Fibroblast of skin of back (primary cell): ENCODE data around the gene STAG2.
"Not testable (repeated sequence)": the region's sequence is repeated elsewhere in the genome, so short reads cannot be mapped to it uniquely, and the experiment has no call there.

ENCODE experiments used
- DNase-seq: peaks from one replicate; pipeline ENCODE4 v3.0.0-alpha.2; 2013

STAG2 gene

DNA sequence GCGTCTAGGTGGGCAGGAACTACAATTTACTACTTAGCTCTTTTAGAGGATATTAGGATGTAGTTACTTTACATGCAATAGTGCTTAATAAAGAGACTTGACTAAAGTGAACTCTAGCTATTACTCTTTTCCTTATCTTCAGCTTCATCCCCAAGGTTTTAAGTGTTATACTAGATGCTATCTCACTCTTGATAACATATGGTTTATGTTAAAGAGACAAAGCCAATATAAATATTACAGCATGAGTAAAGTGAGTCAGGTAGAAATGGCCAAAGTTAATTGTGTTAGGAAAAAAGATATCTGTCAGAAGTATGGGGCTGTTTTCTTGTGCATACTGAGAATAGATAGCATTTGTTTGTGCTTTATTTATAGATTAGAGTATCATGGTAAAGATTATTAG is 80.5 kb downstream of the STAG2 start:
- no peak for DNase-seq

- no peak for DNase-seq
These were observed 83.6 kb downstream of the STAG2 start for GRCh38 chrX:124045109-124045508.

GRCh38 chrX:124084417-124084816 is 122.9 kb downstream of the STAG2 start:
- DNase-seq, result not testable (repeated sequence)

DNA sequence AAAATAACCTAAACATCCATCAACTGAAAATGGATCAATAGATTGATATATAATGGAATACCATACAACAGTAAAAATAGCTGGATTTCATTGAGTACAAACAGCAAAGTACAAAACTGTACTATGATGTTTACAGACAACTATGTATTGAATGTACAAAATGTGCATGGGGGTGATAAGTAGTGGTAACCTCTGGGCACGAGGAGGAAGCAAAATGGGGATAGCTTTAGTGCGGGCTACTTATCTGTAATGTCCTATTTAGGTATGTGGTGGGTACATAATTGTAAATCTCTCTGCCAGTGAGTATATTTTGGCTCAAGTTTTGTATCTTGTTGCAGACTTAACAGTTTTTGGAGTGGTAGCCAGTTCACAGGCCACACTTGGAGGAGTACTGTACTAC is 123.6 kb downstream of the STAG2 start:
- no peak for DNase-seq

- DNase-seq, result no peak
These were observed 124.9 kb downstream of the STAG2 start for GRCh38 chrX:124086411-124086810.

DNA sequence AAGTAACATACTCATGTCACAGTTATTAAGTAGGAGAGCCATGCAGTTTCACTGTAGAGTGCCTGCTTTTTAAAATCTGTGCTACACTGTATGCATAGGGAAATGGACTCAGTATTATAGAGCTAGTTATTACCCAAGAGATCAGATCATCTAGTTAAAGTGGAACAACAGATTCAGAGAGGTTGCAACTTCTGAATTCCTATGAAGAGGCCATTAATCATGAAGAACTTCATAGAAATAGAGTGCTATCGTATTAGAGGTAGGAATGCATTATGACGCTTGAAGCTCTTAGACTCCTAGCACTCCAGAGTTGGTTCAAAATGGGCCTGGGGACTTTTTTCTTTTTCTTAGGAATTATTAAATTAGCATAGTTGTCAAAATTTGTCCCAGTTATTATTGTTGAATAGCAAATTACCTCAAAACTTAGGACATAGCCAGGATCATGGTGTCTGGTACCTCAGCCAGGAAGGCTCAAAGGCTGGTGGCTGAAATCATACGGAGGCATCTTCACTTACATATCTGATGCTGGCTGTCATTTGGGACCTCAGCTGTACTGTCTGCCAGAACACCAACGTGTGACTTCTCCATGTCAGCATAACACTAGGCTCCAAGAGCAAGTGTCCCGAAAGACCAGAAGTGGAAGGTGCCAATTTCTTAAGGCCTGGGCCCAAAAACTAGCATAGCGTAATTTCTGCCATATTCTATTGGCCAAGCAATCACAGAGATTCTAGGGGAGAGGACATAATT is 125.7 kb downstream of the STAG2 start:
- DNase-seq, result no peak

DNA sequence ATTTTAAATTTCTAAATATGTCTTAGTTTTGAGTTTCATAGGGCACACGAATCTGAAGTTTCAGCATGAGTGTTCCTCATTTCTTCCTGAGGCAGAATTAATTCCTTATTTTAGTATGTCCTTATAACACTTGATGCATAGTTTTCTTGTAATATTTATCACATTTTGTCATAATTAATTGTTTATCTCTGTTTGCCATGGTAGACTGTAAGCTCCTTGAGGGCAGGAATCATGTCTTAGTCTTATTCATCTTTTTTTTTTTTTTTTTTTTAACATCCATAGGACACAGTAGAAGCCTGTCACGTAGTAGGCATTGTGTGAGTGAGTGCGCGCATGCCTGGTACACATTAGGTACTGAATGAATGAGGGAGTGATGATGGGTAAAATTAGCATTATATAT is 131.7 kb downstream of the STAG2 start:
- no peak for DNase-seq

DNA sequence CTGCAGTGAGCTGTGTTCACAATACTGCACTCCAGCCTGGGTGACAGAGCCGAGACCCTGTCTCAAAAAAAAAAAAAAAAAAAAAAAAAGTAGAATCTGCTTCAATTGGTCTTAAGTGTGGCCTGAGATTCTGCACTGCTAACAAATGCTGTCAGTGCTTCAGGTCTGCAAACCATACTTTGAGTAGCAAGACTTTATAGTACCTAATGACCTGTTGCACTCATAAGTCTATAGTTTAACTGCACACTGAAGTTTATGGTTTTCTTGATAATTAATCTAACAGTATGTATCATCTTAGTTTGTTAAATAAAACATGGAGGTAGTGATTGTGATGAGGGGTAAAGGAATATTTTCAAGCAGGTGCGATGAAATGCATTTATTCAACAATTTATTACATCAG is 135.6 kb downstream of the STAG2 start:
- no peak for DNase-seq

DNA sequence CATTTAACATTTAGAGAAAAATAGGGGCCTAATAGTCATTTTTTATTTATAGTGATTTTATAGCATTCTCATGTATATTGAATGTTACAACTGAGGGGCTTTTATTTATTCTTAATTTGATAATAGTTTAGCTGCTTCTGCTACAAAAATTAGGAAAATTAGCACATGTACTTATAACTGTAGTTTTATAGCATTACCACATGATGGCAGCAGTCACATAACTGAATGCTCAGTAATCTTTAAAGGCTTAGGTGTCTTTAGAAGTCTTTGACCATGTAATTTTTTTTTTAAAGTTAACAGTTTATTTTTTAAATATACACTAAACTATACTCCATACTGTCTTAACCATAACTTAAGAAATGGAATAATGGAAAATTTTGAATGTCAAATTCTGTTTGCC is 136.6 kb downstream of the STAG2 start:
- DNase-seq, result peak; percentile 16

DNA sequence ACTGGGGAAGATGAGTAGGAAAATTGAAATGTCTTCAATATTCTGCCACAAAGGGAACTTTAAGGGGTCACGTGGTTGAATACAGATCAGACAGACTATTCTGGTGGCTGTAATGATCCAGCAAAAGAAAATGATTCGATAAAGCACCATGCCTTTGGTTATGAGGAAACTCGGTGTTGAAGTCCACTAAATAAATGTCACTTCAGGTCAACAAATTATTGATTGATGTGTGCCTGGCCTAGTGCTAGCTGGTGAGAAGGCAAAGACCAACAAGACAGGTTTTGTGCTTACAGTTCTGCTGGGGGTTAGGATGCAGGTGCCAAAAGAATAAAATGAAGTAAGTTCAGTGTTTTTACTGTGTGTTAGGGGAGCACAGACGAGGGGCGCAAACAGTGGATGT is 142.5 kb downstream of the STAG2 start:
- DNase-seq, result no peak

GRCh38 chrX:124104512-124104911 is 143.0 kb downstream of the STAG2 start:
- DNase-seq, result not testable (repeated sequence)

- DNase-seq, result no peak
These were observed 152.4 kb downstream of the STAG2 start for GRCh38 chrX:124113621-124114600.

DNA sequence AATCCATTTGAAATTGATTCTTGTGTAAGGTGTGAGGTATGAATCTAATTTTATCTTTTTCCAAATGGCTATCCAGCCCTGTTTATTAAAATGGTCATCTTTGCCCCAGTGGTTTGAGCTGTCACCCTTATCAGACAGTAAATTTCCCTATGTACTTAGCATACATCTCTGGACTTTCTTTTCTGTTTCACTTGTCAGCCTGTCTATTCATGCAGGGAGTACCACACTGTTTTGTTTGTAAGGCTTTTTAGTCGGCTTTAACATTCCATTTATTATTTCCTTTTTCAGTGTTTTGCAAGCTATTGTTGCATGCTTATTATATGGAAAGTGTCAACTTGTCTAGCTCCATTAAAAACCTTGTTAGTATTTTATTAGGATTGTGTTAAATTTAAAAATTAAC is 155.8 kb downstream of the STAG2 start:
- no peak for DNase-seq

- DNase-seq, result no peak
These were observed 164.0 kb downstream of the STAG2 start for GRCh38 chrX:124125471-124125870.

DNA sequence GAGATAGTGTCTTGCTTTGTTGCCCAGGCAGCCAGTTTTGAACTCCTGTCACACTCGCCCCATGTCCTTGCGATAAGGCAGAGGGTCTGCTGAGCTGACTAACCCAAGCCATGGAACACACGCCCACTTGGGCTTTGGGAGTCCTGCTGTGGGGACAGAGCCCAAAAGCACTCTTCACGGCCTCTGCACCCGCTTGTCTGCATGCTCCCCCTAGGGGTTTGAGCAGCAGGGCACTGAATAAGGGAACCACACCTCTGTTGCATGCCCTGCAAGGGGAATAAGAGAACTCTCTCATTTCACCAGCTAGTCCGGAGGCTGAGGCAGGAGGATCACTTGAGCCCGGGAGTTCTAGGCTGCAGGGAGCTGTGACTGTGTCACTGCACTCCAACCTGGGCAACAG is 166.0 kb downstream of the STAG2 start:
- DNase-seq, result no peak

DNA sequence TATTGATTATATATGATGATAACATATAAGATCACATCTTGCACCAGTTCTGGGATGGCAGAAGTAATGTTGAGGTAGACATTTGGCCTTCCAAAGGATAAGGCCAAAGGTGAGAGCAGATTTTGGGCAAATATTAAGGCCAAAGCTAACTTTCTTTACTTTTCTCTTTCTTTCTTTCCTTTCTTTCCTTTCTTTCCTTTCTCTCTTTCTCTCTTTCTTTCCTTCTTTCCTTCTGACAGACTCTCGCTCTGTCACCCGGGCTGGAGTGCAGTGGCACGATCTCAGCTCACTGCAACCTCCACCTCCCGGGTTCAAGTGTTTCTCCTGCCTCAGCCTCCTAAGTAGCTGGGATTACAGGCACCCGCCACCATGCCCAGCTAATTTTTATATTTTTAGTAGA is 170.9 kb downstream of the STAG2 start:
- not testable (repeated sequence) for DNase-seq

DNA sequence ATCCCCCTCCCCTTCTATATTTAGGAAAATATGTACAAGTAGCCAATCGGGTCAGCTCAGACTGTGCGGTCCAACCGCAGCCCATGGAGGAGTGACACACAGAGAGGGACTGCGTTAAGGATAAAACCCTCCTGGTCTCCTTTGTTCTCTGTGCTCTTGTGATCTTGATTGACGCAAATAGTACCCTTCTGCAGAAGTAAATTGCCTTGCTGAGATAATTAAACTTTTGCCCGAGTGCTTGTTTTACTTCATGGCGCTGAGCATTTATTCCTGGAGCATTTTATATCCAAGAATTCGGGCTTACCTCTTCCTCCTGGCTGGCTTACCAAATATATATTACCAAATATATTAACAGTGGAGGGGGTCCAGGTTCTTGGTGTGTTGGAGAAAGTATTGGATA is 184.2 kb downstream of the STAG2 start:
- no peak for DNase-seq

DNA sequence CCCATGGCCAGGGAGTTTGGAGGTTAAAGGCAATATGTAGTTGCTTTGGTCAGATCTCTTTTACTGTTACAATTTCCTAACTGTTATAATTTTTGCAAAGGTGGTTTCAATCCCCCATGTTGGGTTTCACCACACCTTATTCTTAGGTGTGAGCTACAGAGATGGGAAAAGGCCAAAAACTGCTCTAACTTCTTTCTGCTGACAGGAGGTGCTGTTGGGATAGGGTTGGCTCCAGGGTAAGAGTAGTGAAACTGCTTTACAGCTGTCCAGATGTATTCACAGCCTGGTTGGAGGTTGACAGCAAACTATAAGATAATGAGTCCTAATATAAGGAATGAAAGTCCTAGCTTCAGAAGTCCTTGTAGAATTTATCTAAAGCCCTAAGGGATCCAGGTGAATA is 189.7 kb downstream of the STAG2 start:
- DNase-seq, result no peak
